IMR-90 (cell line): ENCODE data around the gene EML4. TPM values are rescaled to one million over a fixed set of nuclear protein-coding genes. Genes with fewer than 3 reads are reported as not detected.

Experiments
- ATAC-seq: fragments of 200-7000 bp; cut with Tn5 transposase; 2 replicates; pipeline ENCODE4 v1.9.1; 2020; ENCODE audit warnings: low read depth, mild to moderate bottlenecking, moderate library complexity
- BruUV-seq: library from RNA; stranded (reverse); fragments of 400-500 nt; replicated peaks from 2 replicates; lab custom pipeline; 2021; lab: Mats Ljungman, UMichigan
- CTCF ChIA-PET: fragments of 300-600 bp; formaldehyde crosslinking; extraction: SDS; loops from one replicate; lab custom pipeline; 2021; ENCODE audit warnings: antibody characterized with exemption; lab: Yijun Ruan, JAX
- POLR2A ChIA-PET: fragments of 300-600 bp; sonication (Branson Sonifier 250); formaldehyde crosslinking; loops from one replicate; lab custom pipeline; 2022; ENCODE audit warnings: antibody characterized with exemption; ENCODE audit not compliant: unreplicated experiment; lab: Charles Lee
- DNase-seq: peaks from one replicate; pipeline ENCODE4 v3.0.0; 2013
- H2AFZ ChIP-seq: replicated peaks from 2 replicates; pipeline ENCODE3; 2013; ENCODE audit warnings: low read length, mild to moderate bottlenecking; ENCODE audit not compliant: poor library complexity
- H2AK5ac ChIP-seq: 2 replicates; pipeline ENCODE4 v1.6.1; 2013; ENCODE audit warnings: low read depth, low read length, inconsistent platforms
- H2AK9ac ChIP-seq: replicated peaks from 2 replicates; pipeline ENCODE3; 2013; ENCODE audit warnings: mild to moderate bottlenecking, low read depth, low read length, moderate library complexity; ENCODE audit not compliant: poor library complexity
- H2BK120ac ChIP-seq: 2 replicates; pipeline ENCODE4 v1.6.1; 2013; ENCODE audit warnings: low read depth, low read length, inconsistent platforms
- H2BK15ac ChIP-seq: 3 replicates; pipeline ENCODE4 v1.6.1; 2013; ENCODE audit warnings: low read depth, low read length, inconsistent platforms
- H2BK20ac ChIP-seq: 2 replicates; pipeline ENCODE4 v1.6.1; 2013; ENCODE audit warnings: low read depth, mild to moderate bottlenecking, inconsistent platforms, low read length, moderate library complexity
- H2BK5ac ChIP-seq: 2 replicates; pipeline ENCODE4 v1.6.1; 2013; ENCODE audit warnings: mild to moderate bottlenecking, low read depth, low read length, inconsistent platforms; ENCODE audit not compliant: poor library complexity, severe bottlenecking
- H3K14ac ChIP-seq: replicated peaks from 2 replicates; pipeline ENCODE4 v1.6.1; 2013; ENCODE audit warnings: low read depth, low read length, inconsistent platforms
- H3K18ac ChIP-seq: 2 replicates; pipeline ENCODE4 v1.6.1; 2013; ENCODE audit warnings: low read depth, low read length, control low read depth
- H3K23ac ChIP-seq: 2 replicates; pipeline ENCODE4 v1.6.1; 2013; ENCODE audit warnings: low read depth, low read length, inconsistent platforms
- H3K27ac ChIP-seq: 2 replicates; pipeline ENCODE4 v1.5.1; 2013; ENCODE audit warnings: mild to moderate bottlenecking, control low read depth, low read length; ENCODE audit not compliant: insufficient read depth
- H3K27me3 ChIP-seq: 2 replicates; pipeline ENCODE4 v1.6.1; 2013; ENCODE audit warnings: low read length; ENCODE audit not compliant: control insufficient read depth, insufficient read depth
- H3K36me3 ChIP-seq: 2 replicates; pipeline ENCODE4 v1.6.1; 2013; ENCODE audit warnings: low read length, mixed read lengths; ENCODE audit not compliant: control insufficient read depth, insufficient read depth
- H3K4ac ChIP-seq: 2 replicates; pipeline ENCODE4 v1.6.1; 2013; ENCODE audit warnings: low read depth, low read length, inconsistent platforms
- H3K4me1 ChIP-seq: 2 replicates; pipeline ENCODE4 v1.6.1; 2013; ENCODE audit warnings: low read length, mixed read lengths; ENCODE audit not compliant: control insufficient read depth, insufficient read depth
- H3K4me2 ChIP-seq: 2 replicates; pipeline ENCODE4 v1.6.1; 2013; ENCODE audit warnings: low read depth, mild to moderate bottlenecking, control low read depth, low read length, moderate library complexity
- H3K4me3 ChIP-seq: 2 replicates; pipeline ENCODE4 v1.5.1; 2013; ENCODE audit warnings: low read depth, mild to moderate bottlenecking, control low read depth, low read length, moderate library complexity; ENCODE audit not compliant: insufficient read depth
- H3K56ac ChIP-seq: 2 replicates; pipeline ENCODE4 v1.6.1; 2013; ENCODE audit warnings: low read length, inconsistent platforms; ENCODE audit not compliant: insufficient read depth; ENCODE audit errors: extremely low read depth
- H3K79me1 ChIP-seq, 2 experiments: 2 replicates each; pipeline ENCODE4 v1.6.1; 2013; ENCODE audit warnings: low read length in 2 of 2, inconsistent platforms in 1 of 2, low read depth in 1 of 2
- H3K9ac ChIP-seq: 2 replicates; pipeline ENCODE4 v1.6.1; 2013; ENCODE audit warnings: low read depth, low read length, control low read depth
- H3K9me1 ChIP-seq: 2 replicates; pipeline ENCODE4 v1.6.1; 2013; ENCODE audit warnings: low read length, inconsistent platforms; ENCODE audit not compliant: insufficient read depth
- H3K9me3 ChIP-seq: 2 replicates; pipeline ENCODE4 v1.6.1; 2013; ENCODE audit warnings: low read length; ENCODE audit not compliant: control insufficient read depth, insufficient read depth
- H4K20me1 ChIP-seq: 2 replicates; pipeline ENCODE4 v1.6.1; 2013; ENCODE audit warnings: low read length, inconsistent platforms; ENCODE audit not compliant: insufficient read depth
- H4K5ac ChIP-seq: 2 replicates; pipeline ENCODE4 v1.6.1; 2013; ENCODE audit warnings: mild to moderate bottlenecking, low read depth, low read length, control low read depth
- H4K8ac ChIP-seq, 2 experiments: 2 replicates each; pipeline ENCODE4 v1.6.1; 2013; ENCODE audit warnings: low read depth in 2 of 2, low read length in 2 of 2, control low read depth in 1 of 2, inconsistent platforms in 1 of 2
- H4K91ac ChIP-seq: 2 replicates; pipeline ENCODE4 v1.6.1; 2013; ENCODE audit warnings: low read depth, low read length, inconsistent platforms; ENCODE audit not compliant: insufficient read depth
- MXI1 ChIP-seq: IDR thresholded peaks from 2 replicates; pipeline ENCODE4 v1.6.1; 2012; ENCODE audit warnings: low read depth, mild to moderate bottlenecking, low read length, moderate library complexity, borderline replicate concordance
- NFE2L2 ChIP-seq: fragments of 150-350 bp; IDR thresholded peaks from 2 replicates; pipeline ENCODE4 v1.6.1; 2016; ENCODE audit warnings: low read depth, mild to moderate bottlenecking, low read length
- RCOR1 ChIP-seq: IDR thresholded peaks from 2 replicates; pipeline ENCODE4 v1.6.1; 2012; ENCODE audit warnings: mild to moderate bottlenecking, low read length, improper control_type of control experiment; ENCODE audit not compliant: insufficient replicate concordance
- RFX5 ChIP-seq: IDR thresholded peaks from 2 replicates; pipeline ENCODE4 v1.8.0; 2012; ENCODE audit warnings: low read depth, mild to moderate bottlenecking, low read length, moderate library complexity
- WGBS, 2 experiments: methylation state at CpG; one replicate each; pipeline versions ENCODE4 v1.1.5 to v1.1.7; 2013; ENCODE audit warnings: missing lambda C conversion rate in 2 of 2; ENCODE audit not compliant: insufficient read length in 1 of 2; ENCODE audit errors: extremely low coverage in 2 of 2; 5-methylcytosine and 5-hydroxymethylcytosine counted together
- dilution Hi-C: fragments of 300-500 bp; cut with HindIII; formaldehyde crosslinking; loops from one replicate; pipeline ENCODE4 v1.14.3; 2018; ENCODE audit warnings: low sequenced_read_pairs; ENCODE audit not compliant: unreplicated experiment
- in situ Hi-C: fragments of 300-500 bp; cut with MboI; formaldehyde crosslinking; loops from 3 replicates; pipeline ENCODE4 v1.14.3; 2019; ENCODE audit warnings: low sequenced_read_pairs, inconsistent platforms, mixed read lengths
- intact Hi-C: fragments of 100-400 bp; cut with micrococcal nuclease; formaldehyde crosslinking; loops from 2 replicates; pipeline ENCODE4 v1.10.0; 2022
- polyA plus RNA-seq, 3 experiments: library from polyadenylated mRNA; depleted of rRNA; stranded (reverse); fragments of >200 nt; gene quantifications; 2 replicates each; pipeline ENCODE4 v1.2.3, GENCODE V29; 2012; ENCODE audit warnings: low replicate concordance in 1 of 3
- total RNA-seq: library from RNA; depleted of rRNA; stranded (reverse); fragments of >200 nt; gene quantifications from 2 replicates; pipeline ENCODE4 v1.2.3, GENCODE V29; 2012

Gene EML4
- total and polyA plus RNA-seq, 2 of the 4 experiments (the other 2 are of a cell fraction): 29.7 to 73.7 TPM

- Histone ChIP-seq H3K18ac (no peak overlapping the region), H2AK5ac (no peak overlapping the region), H2AFZ (no peak overlapping the region), H2BK120ac (no peak overlapping the region), H3K9me3 (no peaks in the 10 kb centered on the region), H3K9me1 (no peaks in the 10 kb centered on the region), H4K8ac (no peak overlapping the region), H3K36me3 (peaks cover 22% of the 10 kb centered on the region), H2BK5ac (no peak overlapping the region), H4K5ac (no peak overlapping the region), H3K9ac (no peak overlapping the region), H2BK20ac (no peak overlapping the region), H3K4me1 (peaks cover 6% of the 10 kb centered on the region), H3K27me3 (no peaks in the 10 kb centered on the region), H2AK9ac (no peak overlapping the region), H3K23ac (no peak overlapping the region), H3K79me1 (peaks cover 0 to 3% of the 10 kb centered on the region in 2 experiments; a peak in 1 of 4 replicates), H3K56ac (no peak overlapping the region), H3K4me2 (no peak overlapping the region), H4K20me1 (no peaks in the 10 kb centered on the region), H3K27ac (no peak overlapping the region), H3K4me3 (no peak overlapping the region), H4K91ac (no peak overlapping the region), H3K14ac (no peak overlapping the region), H3K4ac (no peak overlapping the region), H2BK15ac (no peak overlapping the region)
- CTCF ChIA-PET: interaction anchor here (1.2 kb wide), 1 partner anchor 154 kb away, joined by 3 read pairs; no protein-coding TSS in a partner anchor
- WGBS, 2 experiments: no CpG with 5 or more reads among the region's 8 CpGs
- no TSS peak for BruUV-seq
- intact Hi-C loops (loop anchor here (10.0 kb wide), 1 partner anchor 195 kb away; no protein-coding TSS in a partner anchor), dilution Hi-C loops (no loop called here), in situ Hi-C loops (no loop called here)
- no peak for DNase-seq
- POLR2A ChIA-PET: no interaction called here
- no peak for ATAC-seq
- TF ChIP-seq RFX5: no peak
- no peak for TF ChIP-seq NFE2L2
- no peak for TF ChIP-seq MXI1
- no peak for TF ChIP-seq RCOR1
Observed at GRCh38 chr2:42290005-42290404, 120.9 kb downstream of the EML4 start.
